H1 (cell line): ENCODE measurements around the gene SGSM1. TPM values are rescaled to one million over a fixed set of nuclear protein-coding genes. Genes with fewer than 3 reads are reported as not detected.

Experiments used
- SP4 ChIP-seq: IDR thresholded peaks from 2 replicates; pipeline ENCODE4 v1.6.1; 2012; ENCODE audit warnings: low read length, inconsistent platforms
- polyA plus RNA-seq, 7 experiments: library from polyadenylated mRNA; depleted of rRNA in 3 of 7; stranded (reverse) in 5 of 7; unstranded in 2 of 7; fragments of >200 nt in 5 of 7; fragments of 200-250 nt in 2 of 7; gene quantifications; 1 replicate in 5 of 7; 2 replicates in 1 of 7; 4 replicates in 1 of 7; pipeline versions ENCODE4 v1.2.1 to v1.2.3, GENCODE V29; 2011 to 2013; ENCODE audit warnings: missing spikeins in 2 of 7, mixed read lengths in 2 of 7
- total RNA-seq: library from RNA; stranded (reverse); fragmentation: NEBNext Ultra II Directional; extraction: Animal tissue kit (Norgen Biotek cat#: 25700); gene quantifications from 2 replicates; pipeline ENCODE4 v1.2.1, GENCODE V29; 2021

The SGSM1 gene
- total and polyA plus RNA-seq, 2 of the 8 experiments (the other 6 are each of a cell fraction or from before 2014, with no cell fraction given): 2.8 to 5.2 TPM

DNA sequence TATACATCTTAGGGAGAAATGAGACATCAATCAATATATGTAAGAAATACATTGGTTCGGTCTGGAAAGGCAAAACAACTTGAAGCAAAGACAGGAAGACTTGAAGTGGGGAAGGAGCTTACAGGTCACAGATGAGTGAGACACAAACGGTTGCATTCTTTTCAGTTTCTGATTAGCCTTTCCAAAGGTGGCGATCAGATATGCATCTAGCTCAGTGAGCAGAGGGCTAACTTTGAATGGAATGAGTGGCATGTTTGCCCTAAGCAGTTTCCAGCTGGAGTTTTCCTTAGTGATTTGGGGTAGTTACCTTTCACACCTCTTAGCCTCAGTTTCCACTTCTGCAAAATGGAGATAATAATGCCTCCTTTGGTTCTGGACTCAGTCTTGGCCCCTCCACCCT lies 124.7 kb downstream of the SGSM1 start (continued):
- TF ChIP-seq SP4: no peak
